ENCODE results near the gene BEST2.
"Not testable (repeated sequence)": the region's sequence is repeated elsewhere in the genome, so short reads cannot be mapped to it uniquely, and the experiment has no call there.

BEST2 gene

DNA sequence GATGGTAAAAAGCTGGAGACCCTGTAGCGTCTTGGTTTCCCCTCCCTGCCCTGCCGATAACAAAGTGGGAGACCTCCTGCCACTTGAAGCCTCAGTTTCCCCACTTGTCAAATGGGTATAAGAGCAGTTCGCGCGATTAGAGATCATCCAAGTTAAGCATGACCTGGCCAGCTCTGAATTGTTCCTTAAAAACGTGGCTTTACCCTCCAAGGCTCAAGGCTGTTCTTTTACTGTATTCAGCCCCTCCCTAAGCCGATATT, 28.3 kb upstream of the BEST2 start:
- TF ChIP-seq CTCF (IDR thresholded peaks at IDR 0.05; ENCODE audit: low read depth, low read length): no peak
- no peak for DNase-seq (ENCODE audit: extremely low read depth, low read depth)

- no peak for TF ChIP-seq CTCF (IDR thresholded peaks at IDR 0.05; ENCODE audit: low read depth, low read length)
- no peak for DNase-seq (ENCODE audit: extremely low read depth, low read depth)
Observed at GRCh38 chr19:12723641-12724426, 27.8 kb upstream of the BEST2 start, which contains the start of gene TNPO2. Gene TNPO2, minus strand, starts transcription at chr19:12723932. Its CDS starts 2,955 bp downstream, at chr19:12720977.

- DNase-seq (ENCODE audit: extremely low read depth, low read depth): not testable (repeated sequence)
Observed at GRCh38 chr19:12725612-12726011, 26.0 kb upstream of the BEST2 start.

DNA sequence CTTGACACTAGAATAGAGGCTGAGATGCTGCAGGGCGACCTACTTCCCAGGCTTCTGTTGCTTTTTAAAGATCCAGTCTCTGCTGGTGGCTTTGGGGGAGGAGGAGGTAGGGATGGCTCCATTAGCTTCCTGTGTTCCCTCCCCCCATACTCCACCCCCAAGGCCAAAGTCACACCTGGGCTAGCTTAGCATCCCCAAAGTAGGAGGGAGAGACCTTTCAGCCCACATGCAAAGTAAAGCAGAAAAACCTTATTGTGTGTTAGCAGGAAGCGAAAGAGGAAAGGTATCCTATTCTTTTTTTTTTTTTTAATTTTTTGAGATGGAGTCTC, 24.6 kb upstream of the BEST2 start:
- TF ChIP-seq CTCF (IDR thresholded peaks at IDR 0.05; ENCODE audit: low read depth, low read length): no peak
- no peak for DNase-seq (ENCODE audit: extremely low read depth, low read depth)

- no peak for DNase-seq (ENCODE audit: extremely low read depth, low read depth)
- no peak for TF ChIP-seq CTCF (IDR thresholded peaks at IDR 0.05; ENCODE audit: low read depth, low read length)
Observed at GRCh38 chr19:12727745-12728433, 23.7 kb upstream of the BEST2 start.

DNA sequence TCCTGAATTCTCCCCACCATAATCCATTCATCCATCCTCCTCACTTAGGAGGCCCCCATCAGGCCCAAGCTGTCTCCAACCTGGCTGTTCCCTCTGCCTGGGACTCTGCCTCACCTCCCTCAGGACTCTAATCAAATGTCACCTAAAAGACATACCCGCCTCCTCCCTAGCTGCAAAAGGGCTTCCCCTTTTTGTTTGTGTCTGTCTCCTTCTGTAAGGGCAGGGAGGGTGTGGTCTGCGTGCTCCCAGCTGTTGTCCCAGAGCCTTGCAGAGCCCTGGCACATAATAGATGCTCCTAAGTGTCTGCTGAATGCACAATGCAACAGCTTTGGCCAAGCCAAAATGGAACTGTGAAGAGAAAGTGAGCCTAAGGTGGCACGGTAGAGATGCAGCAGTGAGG, 21.5 kb upstream of the BEST2 start:
- no peak for TF ChIP-seq CTCF (IDR thresholded peaks at IDR 0.05; ENCODE audit: low read depth, low read length)

GRCh38 chr19:12731337-12731736, 20.3 kb upstream of the BEST2 start:
- TF ChIP-seq CTCF (IDR thresholded peaks at IDR 0.05; ENCODE audit: low read depth, low read length): no peak
- DNase-seq (ENCODE audit: extremely low read depth, low read depth): no peak

More for the DNA sequence above, 21.5 kb upstream of the BEST2 start:
- DNase-seq (ENCODE audit: extremely low read depth, low read depth): no peak
